Transverse colon (tissue), 3 donors: Measurements from ENCODE around the gene NECTIN1.

Experiments
- EP300 ChIP-seq: sonication (generic); formaldehyde crosslinking; IDR thresholded peaks from one replicate; pipeline ENCODE4 v1.6.1; 2017; ENCODE audit warnings: antibody characterized with exemption, low read depth
- POLR2A ChIP-seq: fragments of 450-650 bp; IDR thresholded peaks from one replicate; pipeline ENCODE4 v1.6.1; 2016; ENCODE audit warnings: antibody characterized with exemption, mild to moderate bottlenecking, moderate library complexity
- TF ChIP-seq, protein P1 (sequence below), 5 experiments: fragments of 200-600 bp in 3 of 5; fragments of 450-650 bp in 2 of 5; sonication (generic) in 3 of 5; IDR thresholded peaks; 1 replicate in 2 of 5; 2 replicates in 3 of 5; pipeline ENCODE4 v1.5.1; 2016 to 2017; ENCODE audit warnings: antibody characterized with exemption in 5 of 5, inconsistent platforms in 3 of 5, mild to moderate bottlenecking in 2 of 5, moderate library complexity in 1 of 5

DNA sequence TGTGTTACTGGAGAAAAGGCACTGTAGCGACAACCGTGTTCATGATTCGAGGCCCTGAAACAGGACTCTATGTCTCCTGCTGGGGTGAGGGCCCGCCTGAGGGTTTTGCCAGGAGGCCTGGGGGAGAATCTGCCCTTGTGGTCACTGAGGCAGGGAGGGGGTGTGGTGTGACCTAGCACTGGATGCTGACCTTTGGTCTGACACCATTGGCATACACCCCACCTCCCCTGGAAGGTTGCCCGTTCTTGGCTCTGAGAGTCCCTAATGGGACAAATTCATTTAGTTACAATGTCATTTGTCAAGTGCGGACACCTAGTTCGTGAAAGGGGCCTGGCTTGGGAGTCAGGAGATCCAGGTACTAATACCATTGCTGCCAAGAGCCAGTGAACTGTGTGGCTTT lies 29.0 kb downstream of the NECTIN1 start:
- TF ChIP-seq EP300, result no peak
- TF ChIP-seq, protein P1, sequence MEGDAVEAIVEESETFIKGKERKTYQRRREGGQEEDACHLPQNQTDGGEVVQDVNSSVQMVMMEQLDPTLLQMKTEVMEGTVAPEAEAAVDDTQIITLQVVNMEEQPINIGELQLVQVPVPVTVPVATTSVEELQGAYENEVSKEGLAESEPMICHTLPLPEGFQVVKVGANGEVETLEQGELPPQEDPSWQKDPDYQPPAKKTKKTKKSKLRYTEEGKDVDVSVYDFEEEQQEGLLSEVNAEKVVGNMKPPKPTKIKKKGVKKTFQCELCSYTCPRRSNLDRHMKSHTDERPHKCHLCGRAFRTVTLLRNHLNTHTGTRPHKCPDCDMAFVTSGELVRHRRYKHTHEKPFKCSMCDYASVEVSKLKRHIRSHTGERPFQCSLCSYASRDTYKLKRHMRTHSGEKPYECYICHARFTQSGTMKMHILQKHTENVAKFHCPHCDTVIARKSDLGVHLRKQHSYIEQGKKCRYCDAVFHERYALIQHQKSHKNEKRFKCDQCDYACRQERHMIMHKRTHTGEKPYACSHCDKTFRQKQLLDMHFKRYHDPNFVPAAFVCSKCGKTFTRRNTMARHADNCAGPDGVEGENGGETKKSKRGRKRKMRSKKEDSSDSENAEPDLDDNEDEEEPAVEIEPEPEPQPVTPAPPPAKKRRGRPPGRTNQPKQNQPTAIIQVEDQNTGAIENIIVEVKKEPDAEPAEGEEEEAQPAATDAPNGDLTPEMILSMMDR (IDR thresholded peaks at IDR 0.05), result no peak
- TF ChIP-seq POLR2A, result no peak
